GM19238 (cell line): ENCODE data around the gene KLHL14.
A peak's percentile ranks its signal among the peaks of the same experiment; 100 is the strongest.

Experiments used
- DNase-seq: peaks from one replicate; pipeline ENCODE4 v3.0.0; 2011; ENCODE audit warnings: low spot score; ENCODE audit not compliant: insufficient read length

The KLHL14 gene

DNA sequence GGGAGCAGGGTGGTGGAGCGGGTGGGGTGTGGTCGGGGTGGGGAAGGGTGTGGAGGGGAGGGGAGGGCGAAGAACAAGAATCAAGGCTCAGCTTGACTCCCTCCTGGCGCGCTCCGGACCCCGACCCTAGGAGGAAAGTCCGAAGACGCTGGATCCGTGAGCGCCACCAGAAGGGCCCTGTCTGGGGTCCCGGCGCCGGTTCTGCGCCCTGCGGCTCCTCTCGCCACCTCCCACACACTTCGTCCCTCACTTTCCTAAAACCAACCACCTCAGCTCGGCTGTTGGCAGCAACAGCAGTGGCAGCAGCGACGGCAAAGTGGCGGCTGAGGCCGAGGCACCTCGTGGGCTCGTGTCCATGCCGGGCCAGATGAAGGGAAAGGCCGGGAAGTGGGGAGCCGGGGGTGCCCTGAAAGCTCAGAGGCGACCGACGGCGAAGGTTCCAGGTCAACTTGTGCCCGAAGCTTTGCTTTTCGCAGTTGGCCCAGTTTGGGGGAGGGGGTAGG is 2.1 kb downstream of the KLHL14 start:
- no peak for DNase-seq

DNA sequence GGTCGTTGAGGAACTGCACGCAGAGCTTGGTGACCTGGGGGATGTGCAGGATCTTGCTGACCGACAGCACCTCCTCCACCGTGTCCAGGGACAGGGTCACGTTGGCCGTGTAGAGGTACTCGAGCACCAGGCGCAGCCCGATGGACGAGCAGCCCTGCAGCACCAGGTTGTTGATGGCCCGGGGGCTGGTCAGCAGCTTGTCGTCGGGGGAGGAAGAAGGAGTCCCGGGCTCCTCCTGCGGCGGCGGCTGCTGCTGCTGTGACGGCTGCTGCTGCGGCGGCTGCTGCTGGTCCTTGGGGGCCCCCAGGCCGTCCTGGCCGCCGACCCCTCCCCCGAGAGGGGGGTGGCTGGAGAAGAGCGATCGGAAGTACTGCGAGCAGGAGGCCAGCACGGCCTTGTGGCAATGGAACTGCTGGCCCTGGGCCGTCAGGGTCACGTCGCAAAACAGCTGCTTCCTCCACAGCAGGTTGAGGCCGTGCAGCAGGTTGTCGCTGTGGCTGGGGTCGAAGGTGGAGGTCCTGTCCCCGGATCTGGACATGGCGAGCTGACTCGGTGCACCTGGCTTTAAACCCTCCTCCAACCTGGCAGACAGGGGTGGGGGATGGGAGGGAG is 2.7 kb downstream of the KLHL14 start:
- DNase-seq: no peak

DNA sequence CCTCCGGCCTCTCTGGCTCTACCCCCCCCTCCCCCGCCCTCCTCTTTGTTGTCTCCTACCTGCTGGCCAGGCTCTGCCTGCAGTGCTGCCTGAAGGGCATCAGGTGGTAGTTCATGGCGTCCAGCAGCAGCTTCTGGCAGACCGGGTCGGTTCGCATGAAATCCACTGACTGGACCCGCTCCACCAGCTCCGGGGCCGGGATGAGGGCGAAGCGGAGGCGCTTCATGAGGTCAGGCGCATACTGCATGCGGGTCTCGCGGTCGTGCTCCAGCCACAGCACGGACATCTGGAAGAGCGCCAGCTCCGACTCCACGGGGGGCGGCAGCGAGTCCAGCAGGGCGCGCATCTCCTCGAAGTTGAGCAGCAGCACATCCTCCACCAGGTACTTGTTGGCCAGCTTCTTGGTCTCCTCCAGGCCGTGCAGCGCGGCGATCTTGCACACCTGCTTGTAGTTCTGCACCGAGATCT is 3.2 kb downstream of the KLHL14 start:
- DNase-seq: no peak

DNA sequence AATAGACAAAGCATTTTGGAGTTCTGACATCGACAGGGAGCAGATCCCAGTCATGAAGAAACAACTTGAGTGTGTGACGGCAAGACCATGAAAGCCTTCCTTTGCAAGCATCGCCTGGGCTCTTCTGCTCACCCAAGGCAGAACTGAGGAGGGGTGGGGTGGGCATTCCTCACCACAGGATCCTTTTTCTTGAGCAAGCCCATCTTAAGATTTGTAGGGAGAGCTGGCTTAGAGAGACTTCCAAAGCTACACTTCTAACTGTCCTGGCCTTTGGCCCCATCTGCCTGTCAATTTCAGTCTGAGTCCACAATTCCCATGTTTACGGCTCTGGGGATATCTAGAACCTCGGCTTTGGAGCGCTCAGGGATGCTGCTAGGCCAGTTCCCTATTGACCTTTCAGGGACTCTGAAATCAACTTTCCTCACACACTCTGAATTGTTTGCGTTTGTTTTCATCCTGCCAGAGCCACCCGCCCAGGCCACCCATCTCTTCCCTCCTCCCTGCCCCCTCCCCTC is 3.7 kb downstream of the KLHL14 start:
- DNase-seq: no peak

DNA sequence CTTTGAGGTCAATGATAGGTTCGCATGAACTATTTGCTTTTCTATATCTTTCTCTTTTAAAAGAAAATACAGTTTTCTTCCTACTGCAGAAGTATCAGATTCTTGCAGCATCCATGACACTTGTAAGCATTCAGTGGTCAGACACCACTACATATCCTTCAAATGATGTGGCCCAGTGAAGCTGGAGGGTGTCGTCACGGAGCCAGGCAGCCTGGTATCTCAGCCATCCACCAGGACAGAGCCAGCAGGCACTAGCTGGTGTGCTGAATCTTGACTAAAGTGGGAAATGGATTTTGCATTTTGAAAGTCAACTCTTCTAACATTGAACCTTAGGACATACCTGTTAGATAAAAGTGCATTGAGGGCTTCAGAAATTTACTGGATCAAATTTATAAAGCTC is 5.4 kb downstream of the KLHL14 start:
- no peak for DNase-seq

DNA sequence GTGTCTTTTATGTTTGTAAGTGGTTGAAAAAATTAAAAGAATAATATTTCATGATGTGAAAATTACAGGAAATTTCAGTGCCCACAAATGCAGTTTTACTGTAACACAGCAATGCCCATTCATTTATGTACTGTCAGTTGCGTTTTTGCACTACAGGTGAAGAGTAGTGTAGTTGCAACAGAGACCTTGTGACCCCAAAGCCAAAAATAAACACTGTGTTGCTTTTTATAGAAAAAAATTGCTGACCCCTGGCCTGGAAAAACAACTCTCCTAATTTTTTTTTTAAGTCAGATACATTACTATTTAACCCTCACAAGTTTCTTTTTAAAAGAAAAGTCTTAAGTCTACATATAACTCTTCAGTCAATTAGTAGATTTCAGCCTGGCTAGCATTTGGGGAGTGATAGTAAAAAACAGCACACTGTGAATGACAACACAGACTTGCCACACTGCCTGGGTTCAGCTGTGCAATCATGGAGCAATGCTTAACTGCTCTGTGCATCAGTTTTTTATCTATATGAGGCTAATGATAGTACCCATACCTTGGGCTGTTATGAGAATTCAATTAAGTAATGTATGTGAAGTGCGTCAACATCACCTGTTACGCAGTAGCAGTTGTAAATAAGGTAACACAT is 8.1 kb downstream of the KLHL14 start:
- DNase-seq: no peak

DNA sequence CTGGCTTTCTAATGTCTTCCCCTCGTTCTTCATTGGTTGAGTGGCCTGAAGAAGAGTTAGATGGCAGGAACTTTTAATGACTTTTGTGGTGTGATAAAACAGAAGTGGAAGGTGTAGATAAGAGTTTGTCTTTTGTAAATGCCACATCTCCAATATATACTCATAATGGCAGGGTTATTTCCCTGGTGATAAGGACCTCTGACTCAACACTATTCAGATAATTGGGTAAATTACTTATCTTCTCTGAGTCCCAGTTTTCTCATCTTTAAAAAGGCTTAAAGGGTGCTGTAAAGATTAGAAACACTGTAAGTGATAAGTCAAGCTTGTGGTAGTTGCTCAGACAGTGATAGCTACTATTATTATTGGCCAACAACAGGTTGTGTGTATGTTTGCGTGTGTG is 9.5 kb downstream of the KLHL14 start:
- no peak for DNase-seq

DNA sequence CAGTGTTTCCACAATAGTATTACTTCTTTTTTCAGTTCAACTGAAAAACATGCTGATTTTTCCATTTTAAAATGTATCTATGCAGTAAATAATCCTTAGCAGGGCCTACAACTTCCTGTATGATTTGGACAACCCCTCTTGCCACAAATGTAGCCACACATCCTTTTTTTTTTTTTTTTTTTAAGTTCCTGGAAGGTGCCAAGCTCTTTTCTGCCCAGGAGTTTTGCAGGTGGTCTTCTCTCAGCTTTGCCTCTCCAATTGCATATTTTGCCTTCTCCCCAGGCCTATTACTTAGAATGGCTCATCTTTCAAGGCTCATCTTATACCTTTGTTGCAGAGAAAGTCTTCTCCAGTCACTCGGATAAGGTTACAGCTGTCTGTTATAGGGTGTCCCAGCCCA is 11.6 kb downstream of the KLHL14 start:
- no peak for DNase-seq

DNA sequence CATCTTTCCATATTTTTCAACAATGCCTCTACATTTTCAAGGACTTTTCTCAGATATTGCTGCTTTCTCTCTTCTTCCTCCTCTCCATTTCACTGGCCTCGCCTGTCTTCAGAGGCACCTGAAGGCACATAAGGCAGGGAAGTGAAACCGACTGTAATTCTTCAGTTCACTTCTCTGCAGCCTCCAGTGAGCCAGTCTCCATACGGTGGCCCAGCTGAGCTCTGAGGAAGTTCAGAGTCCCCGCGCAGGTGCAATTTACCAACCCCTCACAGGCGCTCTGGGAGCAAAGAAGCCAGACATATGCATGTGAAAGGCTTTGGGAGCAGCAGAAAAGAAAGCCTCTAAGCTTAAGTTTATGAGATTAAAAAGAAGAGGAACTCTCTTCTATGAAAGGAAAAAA is 12.4 kb downstream of the KLHL14 start:
- DNase-seq: peak; percentile 50

DNA sequence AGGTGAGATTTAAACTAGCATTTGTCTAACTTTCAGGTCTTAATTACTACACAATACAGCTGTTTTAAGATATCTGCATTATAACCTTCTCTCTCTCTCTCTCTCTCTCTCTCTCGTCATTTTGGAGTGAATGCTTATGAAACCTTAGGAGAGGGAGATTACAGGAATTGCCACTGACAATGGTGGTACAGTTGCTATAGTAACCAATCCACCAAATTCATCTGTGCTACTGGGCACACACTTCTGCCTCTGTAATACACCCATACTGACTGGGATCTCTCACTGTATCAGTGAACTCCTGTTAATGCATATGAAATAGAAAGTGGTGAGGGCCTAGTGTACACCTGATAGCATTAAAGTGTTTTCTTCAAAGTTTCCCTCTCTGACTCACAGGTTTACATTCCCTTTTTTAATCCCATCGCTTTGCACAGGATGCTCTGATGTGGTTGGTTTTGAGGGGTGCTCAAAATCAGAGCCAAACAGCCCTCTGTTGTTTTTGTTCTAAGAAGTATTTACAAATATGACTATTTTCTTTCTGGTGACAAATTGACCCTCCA is 13.1 kb downstream of the KLHL14 start:
- DNase-seq: no peak

DNA sequence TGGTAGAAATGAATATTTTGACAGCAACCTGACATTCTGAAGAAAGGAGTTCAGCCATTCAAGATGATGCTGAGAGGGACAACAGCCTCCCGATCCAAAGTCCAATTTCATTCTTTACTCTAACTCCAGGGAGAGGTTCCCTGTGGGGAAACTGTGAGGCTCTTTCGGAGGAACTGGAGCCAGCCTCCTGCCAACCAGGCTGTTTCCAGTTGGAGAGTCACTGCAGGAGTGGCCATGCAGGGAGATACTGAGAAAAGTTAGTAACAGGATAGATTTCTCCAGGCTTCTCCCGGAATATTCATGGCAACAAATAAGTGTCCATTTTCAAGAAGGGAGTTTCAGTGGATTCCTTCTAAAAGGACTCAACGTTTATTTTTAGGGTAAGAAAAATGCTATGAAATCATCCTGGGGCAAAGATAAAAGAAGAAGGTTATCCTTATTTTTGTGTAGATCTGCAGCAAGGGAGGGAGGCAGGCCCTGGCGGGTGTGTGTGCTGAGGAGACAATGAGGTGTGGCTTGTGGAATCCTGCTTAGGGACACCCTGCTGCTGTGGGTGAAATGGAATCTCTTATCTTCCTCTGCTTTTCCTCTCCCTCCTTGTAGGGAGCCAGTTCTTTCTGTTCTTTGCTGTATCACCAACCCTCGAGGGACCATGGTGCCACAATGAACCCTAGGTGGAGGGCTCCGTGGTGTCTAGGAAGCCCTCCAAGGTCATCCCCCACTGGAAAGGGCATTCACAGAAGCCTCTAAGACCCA is 18.1 kb downstream of the KLHL14 start:
- no peak for DNase-seq

DNA sequence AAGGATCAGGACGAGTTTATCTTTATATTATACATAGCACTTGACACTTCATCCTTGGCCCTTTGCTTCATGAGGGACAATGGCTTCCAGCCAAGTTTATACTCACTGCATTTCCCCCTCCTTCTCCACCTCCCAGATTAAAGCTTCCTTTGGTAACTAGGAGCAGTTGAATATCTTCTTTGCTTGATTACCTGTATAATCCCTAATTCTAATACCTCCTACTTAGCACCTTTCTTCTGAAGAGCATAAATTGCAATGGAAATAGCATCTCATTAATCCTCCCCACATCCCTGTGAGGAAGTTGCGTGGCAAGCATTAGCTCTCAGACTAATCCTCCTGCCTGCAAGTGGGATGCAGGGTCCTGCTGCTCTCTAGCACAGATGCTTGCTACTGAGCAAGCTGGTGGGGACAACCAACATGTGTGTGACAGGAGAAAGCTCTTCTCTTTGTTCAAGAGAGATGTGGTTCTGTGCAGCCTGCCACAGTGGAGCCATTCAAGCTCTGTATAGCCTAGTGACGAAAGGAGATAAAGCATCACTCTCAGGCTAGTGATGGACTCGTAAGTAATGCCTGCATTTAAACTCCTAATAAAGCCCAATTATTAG is 19.1 kb downstream of the KLHL14 start:
- DNase-seq: no peak

DNA sequence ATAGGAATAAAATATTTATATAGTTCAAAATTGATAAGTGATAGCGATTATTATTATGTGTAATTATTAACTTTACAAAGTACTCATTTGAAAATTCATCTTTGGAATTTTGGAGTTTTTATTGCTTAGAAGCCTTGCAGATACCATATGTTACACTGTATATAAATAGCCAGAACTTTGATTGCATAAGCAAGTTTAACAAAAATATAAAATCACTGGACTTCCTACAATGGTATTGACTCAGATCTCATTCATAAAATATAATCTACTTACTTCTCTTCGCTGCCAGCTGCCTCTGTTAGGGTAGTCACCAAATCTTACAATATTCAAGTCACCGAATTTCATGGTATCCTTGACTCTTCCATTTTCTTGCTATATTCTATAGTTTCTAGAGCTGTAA is 22.5 kb downstream of the KLHL14 start:
- DNase-seq: no peak

DNA sequence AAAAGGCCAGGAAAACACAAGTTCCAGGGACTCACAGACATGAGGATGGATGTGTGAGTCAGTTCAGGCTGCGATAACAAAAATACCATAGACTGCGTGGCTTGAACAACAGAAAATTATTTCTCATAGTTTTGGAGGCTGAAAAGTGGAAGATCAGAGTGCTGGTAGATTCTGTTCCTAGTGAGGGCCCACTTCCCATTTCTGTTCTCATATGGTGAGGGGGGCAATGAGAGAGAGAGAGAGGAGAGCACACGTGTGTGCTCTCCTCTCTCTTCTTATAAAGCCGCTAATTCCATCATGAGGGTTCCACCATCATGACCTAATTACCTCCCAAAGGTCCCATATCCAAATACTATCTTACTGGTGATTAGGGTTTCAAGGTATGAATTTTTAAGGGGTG is 23.0 kb downstream of the KLHL14 start:
- DNase-seq: no peak

DNA sequence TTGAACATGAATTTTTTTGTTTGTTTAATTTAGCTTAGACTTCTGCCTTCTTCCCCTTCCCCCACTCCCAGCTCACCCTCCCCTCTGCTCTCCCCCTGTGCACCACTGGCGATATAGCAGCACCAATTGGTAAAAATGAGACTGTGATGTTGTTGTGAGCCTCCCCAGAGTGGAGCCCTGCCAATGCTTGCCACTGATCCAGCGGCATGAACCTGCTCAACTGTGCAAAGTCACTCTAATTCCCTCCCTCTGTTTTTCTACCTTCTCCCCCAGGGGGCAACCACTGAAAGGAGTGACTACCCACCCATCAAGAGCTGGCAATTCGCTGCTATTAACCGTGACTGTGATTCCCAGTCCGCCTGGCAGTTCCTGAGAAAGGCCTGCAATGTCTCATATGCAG is 30.2 kb downstream of the KLHL14 start:
- no peak for DNase-seq

DNA sequence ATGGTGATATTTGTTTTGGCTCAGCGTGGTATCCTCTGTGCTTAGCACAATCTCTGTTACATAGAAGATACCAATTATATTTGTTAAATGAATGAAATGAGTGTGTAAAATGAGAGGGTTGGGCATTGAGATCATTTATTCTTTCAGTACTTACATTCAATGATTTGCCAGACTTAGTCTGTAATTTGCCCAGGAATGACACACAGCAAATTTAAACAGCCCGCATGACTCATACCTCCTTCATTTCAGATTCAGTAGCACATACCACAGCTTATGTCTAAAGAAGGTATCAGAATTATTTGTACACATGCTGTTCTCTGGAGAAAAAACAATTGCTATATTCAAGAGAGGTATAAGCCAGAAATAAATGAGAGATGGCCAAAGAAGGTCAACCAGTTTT is 37.0 kb downstream of the KLHL14 start:
- no peak for DNase-seq

DNA sequence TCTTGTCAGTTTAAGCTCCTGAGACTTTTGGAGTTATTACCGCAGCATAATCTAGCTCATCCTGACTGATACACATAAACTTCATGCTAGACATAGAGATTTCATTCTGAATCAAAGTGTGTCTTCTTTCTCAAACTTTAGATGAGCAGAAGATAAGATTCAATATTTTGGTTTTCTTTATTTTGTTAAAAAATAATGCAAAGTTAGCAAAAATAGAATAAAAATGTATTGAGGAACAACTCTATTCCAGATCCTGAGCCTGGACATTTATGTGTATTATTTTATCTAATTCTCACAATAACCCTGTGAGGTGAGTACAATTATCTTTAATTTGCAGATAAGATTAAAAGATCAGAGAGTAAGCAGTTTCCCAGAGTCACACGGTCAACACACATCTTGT is 38.4 kb downstream of the KLHL14 start:
- no peak for DNase-seq

DNA sequence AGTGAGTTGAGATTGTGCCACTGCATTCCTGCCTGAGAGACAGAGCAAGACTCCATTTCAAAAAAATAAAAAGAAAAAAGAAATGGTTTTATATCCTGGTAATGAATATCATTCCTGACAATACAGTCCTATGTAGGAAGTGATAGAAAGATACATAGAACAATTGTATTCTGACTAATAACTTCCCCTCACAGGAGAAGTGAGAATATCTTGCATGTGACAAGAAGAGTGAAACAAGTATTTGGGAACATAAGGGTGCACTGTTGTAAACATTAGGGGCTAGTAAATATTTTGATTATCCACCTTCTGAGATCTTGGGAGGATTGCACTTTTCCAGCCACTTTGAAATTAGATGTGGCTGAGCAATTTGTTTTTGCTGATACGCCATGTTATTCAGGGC is 40.7 kb downstream of the KLHL14 start:
- no peak for DNase-seq

DNA sequence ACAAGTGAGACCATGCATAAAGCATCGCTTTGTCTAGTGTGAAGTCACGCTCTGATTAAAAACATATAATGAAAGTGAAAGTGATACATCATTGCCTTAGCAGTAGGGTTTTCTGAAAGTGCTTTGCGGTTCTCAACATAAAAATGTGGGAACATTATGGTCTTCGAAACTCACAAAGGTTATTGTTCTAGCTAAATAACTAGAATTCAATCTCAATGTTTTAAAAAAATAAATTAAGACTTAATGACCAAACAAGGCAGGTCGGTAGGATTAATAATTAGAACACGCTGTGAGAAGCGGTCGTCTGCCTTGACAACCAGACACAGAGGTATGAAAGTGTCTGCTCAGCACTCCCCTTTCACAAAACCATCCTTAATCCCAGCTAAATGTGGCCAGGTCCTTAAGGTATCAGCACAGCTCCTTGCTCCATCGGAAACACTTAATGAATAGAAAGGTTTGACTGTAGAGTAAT is 42.2 kb downstream of the KLHL14 start:
- no peak for DNase-seq

DNA sequence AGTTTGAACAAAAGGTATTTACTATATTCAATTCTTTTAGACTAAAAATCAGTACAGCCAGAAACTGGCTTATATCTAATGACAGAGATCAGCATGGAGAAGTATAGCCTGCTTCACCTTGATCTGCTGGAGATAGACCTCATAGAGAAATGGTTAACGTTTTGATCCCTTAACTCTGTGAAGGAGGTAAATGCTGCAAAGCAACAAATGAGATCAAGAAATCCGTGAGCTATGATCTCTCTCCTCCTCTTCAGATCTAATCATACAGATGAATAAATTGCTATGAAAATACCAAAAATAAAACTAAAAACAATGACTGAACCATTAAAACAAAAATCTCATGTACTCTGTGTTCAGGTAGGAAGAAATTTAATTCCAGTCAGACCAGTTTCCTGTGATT is 42.8 kb downstream of the KLHL14 start:
- DNase-seq: no peak

DNA sequence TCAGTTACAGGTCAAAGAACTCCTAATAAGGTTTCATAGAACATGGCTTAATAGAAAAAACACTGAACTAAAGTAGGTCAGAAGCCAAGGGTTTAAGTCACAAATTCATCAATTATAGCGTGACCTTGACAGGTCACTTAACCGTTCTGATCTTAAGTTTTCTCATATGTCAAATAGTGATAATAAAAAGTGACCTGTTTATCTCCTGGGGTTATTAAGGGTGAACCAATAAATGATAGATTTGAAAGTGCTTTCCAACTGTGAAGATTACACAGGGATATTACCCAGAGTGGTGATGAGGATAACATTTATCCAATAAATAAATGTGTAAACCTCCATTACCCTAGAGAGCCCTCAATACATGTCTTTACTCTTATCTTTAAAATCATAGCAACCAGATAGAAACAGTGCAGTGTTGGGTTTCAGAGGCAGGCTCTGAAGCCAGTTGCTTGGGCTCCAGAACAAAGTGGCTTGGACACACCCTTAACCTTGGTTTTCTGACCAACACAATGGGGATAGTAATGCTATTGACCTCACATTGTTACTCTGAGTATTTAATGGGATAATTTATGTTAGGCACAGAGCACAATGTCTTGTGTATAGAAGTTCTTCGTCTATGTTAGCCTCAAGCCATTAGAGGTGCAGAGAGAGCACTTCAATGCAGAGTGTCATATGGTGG is 48.6 kb downstream of the KLHL14 start:
- no peak for DNase-seq
